OCI-LY1 (cell line): ENCODE results near the gene PTPRN2.

Source experiments
- H2AFZ ChIP-seq: fragments of 200-600 bp; sonication (generic), shearing (Covaris generic); 2 replicates; pipeline ENCODE4 v1.6.0; 2014; ENCODE audit warnings: antibody characterized with exemption, mild to moderate bottlenecking, low read length
- H3F3A ChIP-seq: fragments of 200-600 bp; sonication (generic), shearing (Covaris generic); 2 replicates; pipeline ENCODE4 v1.6.0; 2014; ENCODE audit warnings: mild to moderate bottlenecking, antibody characterized with exemption, low read length, moderate library complexity; ENCODE audit not compliant: insufficient read depth
- H3K27ac ChIP-seq: fragments of 200-600 bp; sonication (generic); 2 replicates; pipeline ENCODE4 v1.5.1; 2014; ENCODE audit warnings: low read length, mixed run types, mild to moderate bottlenecking, low read depth; ENCODE audit not compliant: poor library complexity, severe bottlenecking
- H3K27me3 ChIP-seq: fragments of 200-600 bp; sonication (generic); 2 replicates; pipeline ENCODE4 v1.6.0; 2014; ENCODE audit warnings: antibody characterized with exemption, mild to moderate bottlenecking, low read length, moderate library complexity; ENCODE audit not compliant: insufficient read depth
- H3K36me3 ChIP-seq: fragments of 200-600 bp; sonication (generic); 2 replicates; pipeline ENCODE4 v1.6.1; 2014; ENCODE audit warnings: mild to moderate bottlenecking, antibody characterized with exemption, low read length, moderate library complexity, mixed read lengths; ENCODE audit not compliant: insufficient read depth
- H3K4me1 ChIP-seq: fragments of 200-600 bp; sonication (generic); 2 replicates; pipeline ENCODE4 v1.5.1; 2014; ENCODE audit warnings: mild to moderate bottlenecking, low read length, moderate library complexity; ENCODE audit not compliant: insufficient read depth, severe bottlenecking
- H3K4me2 ChIP-seq: fragments of 200-600 bp; sonication (generic), shearing (Covaris generic); 2 replicates; pipeline ENCODE4 v1.6.1; 2014; ENCODE audit warnings: low read length
- H3K4me3 ChIP-seq: fragments of 200-600 bp; sonication (generic); 2 replicates; pipeline ENCODE4 v1.5.1; 2014; ENCODE audit warnings: low read length, low read depth, mild to moderate bottlenecking, mixed read lengths; ENCODE audit not compliant: poor library complexity, severe bottlenecking
- H3K79me2 ChIP-seq: fragments of 200-600 bp; shearing (Covaris generic); 2 replicates; pipeline ENCODE4 v1.6.1; 2016; ENCODE audit warnings: mixed run types, low read length, mixed read lengths; ENCODE audit not compliant: insufficient read depth
- H3K9ac ChIP-seq: fragments of 200-600 bp; sonication (generic), shearing (Covaris generic); 2 replicates; pipeline ENCODE4 v1.6.1; 2014; ENCODE audit warnings: mild to moderate bottlenecking, low read length, mixed read lengths
- H3K9me2 ChIP-seq: fragments of 200-600 bp; sonication (generic), shearing (Covaris generic); 2 replicates; pipeline ENCODE4 v1.6.1; 2014; ENCODE audit warnings: low read depth, mild to moderate bottlenecking, low read length, mixed read lengths
- H3K9me3 ChIP-seq: fragments of 200-600 bp; shearing (Covaris generic); 2 replicates; pipeline ENCODE4 v1.6.1; 2014; ENCODE audit warnings: low read length, mixed read lengths
- H4K20me1 ChIP-seq: fragments of 200-600 bp; sonication (generic), shearing (Covaris generic); 2 replicates; pipeline ENCODE4 v1.6.0; 2016; ENCODE audit warnings: mild to moderate bottlenecking, low read length; ENCODE audit not compliant: insufficient read depth
- EZH2 ChIP-seq: fragments of 200-600 bp; sonication (generic), shearing (Covaris generic); IDR thresholded peaks from 2 replicates; pipeline ENCODE4 v1.8.0; 2017; ENCODE audit warnings: borderline replicate concordance, mixed run types, mild to moderate bottlenecking, antibody characterized with exemption, low read length, moderate library complexity, mixed read lengths
- TF ChIP-seq, protein P1 (sequence below): fragments of 200-600 bp; sonication (generic), shearing (Covaris generic); IDR thresholded peaks from 2 replicates; pipeline ENCODE4 v1.5.1; 2017; ENCODE audit warnings: mild to moderate bottlenecking, antibody characterized with exemption, low read length, moderate library complexity, mixed read lengths

Gene PTPRN2

DNA sequence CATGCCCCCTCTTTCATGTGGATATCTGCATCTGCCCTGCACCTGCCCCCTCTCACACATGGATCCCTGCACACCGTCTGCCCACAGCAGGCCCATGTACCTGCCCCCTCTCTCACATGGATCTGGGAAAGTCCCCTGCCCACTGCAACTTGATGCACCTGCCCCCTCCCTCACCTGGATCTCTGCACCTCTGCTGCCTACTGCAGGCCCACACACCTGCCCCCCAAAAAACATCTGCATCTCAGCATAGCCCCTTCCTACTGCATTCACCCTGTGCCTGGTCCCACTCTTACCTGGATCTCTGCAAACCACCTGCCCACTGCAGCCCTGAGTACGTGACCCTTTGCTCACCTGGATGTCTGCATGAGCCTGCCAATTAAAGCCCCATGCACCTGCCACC lies 479.8 kb downstream of the PTPRN2 start:
- H2AFZ ChIP-seq: no peak overlapping the region
- TF ChIP-seq, protein P1, sequence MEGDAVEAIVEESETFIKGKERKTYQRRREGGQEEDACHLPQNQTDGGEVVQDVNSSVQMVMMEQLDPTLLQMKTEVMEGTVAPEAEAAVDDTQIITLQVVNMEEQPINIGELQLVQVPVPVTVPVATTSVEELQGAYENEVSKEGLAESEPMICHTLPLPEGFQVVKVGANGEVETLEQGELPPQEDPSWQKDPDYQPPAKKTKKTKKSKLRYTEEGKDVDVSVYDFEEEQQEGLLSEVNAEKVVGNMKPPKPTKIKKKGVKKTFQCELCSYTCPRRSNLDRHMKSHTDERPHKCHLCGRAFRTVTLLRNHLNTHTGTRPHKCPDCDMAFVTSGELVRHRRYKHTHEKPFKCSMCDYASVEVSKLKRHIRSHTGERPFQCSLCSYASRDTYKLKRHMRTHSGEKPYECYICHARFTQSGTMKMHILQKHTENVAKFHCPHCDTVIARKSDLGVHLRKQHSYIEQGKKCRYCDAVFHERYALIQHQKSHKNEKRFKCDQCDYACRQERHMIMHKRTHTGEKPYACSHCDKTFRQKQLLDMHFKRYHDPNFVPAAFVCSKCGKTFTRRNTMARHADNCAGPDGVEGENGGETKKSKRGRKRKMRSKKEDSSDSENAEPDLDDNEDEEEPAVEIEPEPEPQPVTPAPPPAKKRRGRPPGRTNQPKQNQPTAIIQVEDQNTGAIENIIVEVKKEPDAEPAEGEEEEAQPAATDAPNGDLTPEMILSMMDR: no peak
- TF ChIP-seq EZH2: no peak

DNA sequence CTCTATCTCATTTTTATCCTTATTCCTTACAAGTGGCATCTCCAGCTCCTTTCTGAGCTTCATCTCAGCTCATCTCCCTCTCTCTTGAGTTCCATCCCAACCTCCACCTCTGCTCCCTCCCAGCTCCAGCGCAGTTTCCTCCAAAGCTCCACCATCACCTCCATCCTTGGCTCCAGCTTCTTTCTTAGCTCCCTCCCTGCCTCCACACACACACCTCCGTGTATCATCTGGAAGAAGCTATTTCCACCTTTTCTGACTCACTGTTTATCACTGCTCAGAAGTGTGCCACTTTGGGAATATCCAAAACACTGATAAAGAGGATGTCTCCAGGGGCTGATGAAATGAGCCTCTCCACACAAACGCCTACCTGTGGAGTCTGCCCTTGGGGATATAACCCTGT lies 481.4 kb downstream of the PTPRN2 start:
- H3K9me2 ChIP-seq: no peaks in the 10 kb centered on the region
- H3K79me2 ChIP-seq: no peaks in the 10 kb centered on the region
- H3K9ac ChIP-seq: no peak overlapping the region
- H2AFZ ChIP-seq: no peak overlapping the region
- H3F3A ChIP-seq: no peaks in the 10 kb centered on the region
- TF ChIP-seq, protein P1: no peak
- no peak for TF ChIP-seq EZH2
- H3K27ac ChIP-seq: no peak overlapping the region
- no peaks in the 10 kb centered on the region for H3K4me1 ChIP-seq
- H3K27me3 ChIP-seq: no peaks in the 10 kb centered on the region
- no peak overlapping the region for H3K4me2 ChIP-seq
- no peaks in the 10 kb centered on the region for H4K20me1 ChIP-seq
- no peaks in the 10 kb centered on the region for H3K36me3 ChIP-seq
- no peak overlapping the region for H3K4me3 ChIP-seq
- H3K9me3 ChIP-seq: no peaks in the 10 kb centered on the region

More for the DNA sequence above, 479.8 kb downstream of the PTPRN2 start:
- H3K27ac ChIP-seq: no peak overlapping the region
- H3F3A ChIP-seq: no peaks in the 10 kb centered on the region
- H3K27me3 ChIP-seq: no peaks in the 10 kb centered on the region
- no peak overlapping the region for H3K9ac ChIP-seq
- no peaks in the 10 kb centered on the region for H4K20me1 ChIP-seq
- H3K79me2 ChIP-seq: no peaks in the 10 kb centered on the region
- H3K4me3 ChIP-seq: no peak overlapping the region
- H3K4me2 ChIP-seq: no peak overlapping the region
- no peaks in the 10 kb centered on the region for H3K36me3 ChIP-seq
- no peaks in the 10 kb centered on the region for H3K4me1 ChIP-seq
- no peaks in the 10 kb centered on the region for H3K9me2 ChIP-seq
- H3K9me3 ChIP-seq: no peaks in the 10 kb centered on the region

DNA sequence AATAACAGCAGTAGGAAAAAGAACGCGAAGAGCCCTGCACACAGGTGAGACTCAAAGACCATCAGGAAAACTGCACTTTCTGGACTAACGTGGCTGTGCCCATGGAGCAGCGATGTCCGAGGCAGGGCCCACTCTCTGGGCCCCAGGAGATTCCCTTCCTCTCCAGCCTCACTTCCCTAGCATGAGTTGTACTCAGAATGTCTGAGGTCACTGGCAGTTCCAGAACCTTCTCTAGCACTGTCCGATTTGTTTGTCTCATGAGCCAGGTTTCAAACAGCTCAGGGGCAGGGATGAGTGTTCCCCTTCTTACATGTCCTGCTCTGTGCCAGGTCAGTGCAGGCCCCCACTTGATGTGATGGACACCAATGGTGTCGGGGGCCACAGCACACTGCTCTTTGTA lies 484.2 kb downstream of the PTPRN2 start:
- Histone ChIP-seq H3F3A (no peaks in the 10 kb centered on the region), H3K79me2 (no peaks in the 10 kb centered on the region), H4K20me1 (no peaks in the 10 kb centered on the region), H3K27me3 (no peaks in the 10 kb centered on the region), H3K9me3 (no peaks in the 10 kb centered on the region), H3K9me2 (no peaks in the 10 kb centered on the region), H3K4me1 (no peaks in the 10 kb centered on the region), H3K4me2 (no peak overlapping the region), H3K9ac (no peak overlapping the region), H3K36me3 (no peaks in the 10 kb centered on the region), H3K4me3 (no peak overlapping the region), H2AFZ (no peak overlapping the region), H3K27ac (no peak overlapping the region)
- TF ChIP-seq EZH2: no peak
- TF ChIP-seq, protein P1: no peak
